ENCODE data around the gene TMEM91. TPM values are rescaled to one million over a fixed set of nuclear protein-coding genes. Genes with fewer than 3 reads are reported as not detected.
"Not testable (repeated sequence)": the region's sequence is repeated elsewhere in the genome, so short reads cannot be mapped to it uniquely, and the experiment has no call there.

The TMEM91 gene
- total RNA-seq, 4 donors from 2014 or later: 25.4 to 115 (median 54.9) TPM

- no peak overlapping the region for H3K4me3 ChIP-seq (ENCODE audit: low read depth, poor library complexity, severe bottlenecking)
- intact Hi-C loops (cut with DNase I; ENCODE audit: low total_unique reads): no loop called here
- 70 to 72% methylated on average over 9 of the region's 9 CpGs for WGBS, 2 donors
- no peak for TF ChIP-seq POLR2A (IDR thresholded peaks at IDR 0.05)
- no peak for TF ChIP-seq CTCF (IDR thresholded peaks at IDR 0.05)
- no peak for DNase-seq (ENCODE audit: low spot score in 2 of 2)
Measured at GRCh38 chr19:41377977-41378709, 1.8 kb downstream of the TMEM91 start.

DNA sequence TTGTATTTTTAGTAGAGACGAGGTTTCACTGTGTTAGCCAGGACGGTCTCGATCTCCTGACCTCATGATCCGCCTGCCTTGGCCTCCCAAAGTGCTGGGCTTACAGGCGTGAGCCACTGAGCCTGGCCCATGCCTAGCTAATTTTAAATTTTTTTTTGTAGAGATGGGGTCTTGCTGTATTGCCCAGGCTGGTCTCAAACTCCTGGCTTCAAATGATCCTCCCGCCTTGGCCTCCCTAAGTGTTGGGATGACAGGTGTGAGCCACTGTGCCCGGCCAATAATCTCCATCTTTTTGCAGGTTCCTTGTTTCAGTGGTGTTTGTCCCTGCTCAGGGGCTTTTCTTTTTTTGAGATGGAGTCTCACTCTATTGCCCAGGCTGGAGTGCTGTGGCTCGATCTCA, 5.2 kb downstream of the TMEM91 start:
- DNase-seq (ENCODE audit: low spot score in 2 of 2); H3K4me3 ChIP-seq (ENCODE audit: low read depth, poor library complexity, severe bottlenecking); intact Hi-C loops (cut with DNase I; ENCODE audit: low total_unique reads): not testable (repeated sequence)
- WGBS, 2 donors: 93 to 94% methylated on average over 8 of the region's 8 CpGs

DNA sequence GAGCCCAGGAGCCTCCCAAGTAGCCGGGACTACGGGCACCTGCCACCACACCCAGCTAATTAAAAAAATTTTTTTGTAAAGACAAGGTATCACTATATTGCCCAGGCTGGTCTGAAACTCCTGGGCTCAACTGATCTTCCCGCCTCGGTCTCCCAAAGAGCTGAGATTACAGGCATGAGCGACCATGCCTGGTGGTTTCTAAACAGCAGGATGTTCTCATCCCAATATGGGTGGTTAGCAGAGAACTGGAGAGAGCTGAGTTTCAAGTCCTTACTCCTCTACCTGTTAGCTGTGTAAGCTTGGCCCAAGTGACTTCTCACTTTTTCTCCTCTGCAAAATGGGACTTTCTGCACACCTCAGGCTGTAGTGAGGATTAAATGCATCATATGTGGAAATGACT, 8.0 kb downstream of the TMEM91 start:
- 75 to 90% methylated on average over 5 of the region's 5 CpGs for WGBS, 2 donors
- intact Hi-C loops (cut with DNase I; ENCODE audit: low total_unique reads): no loop called here

DNA sequence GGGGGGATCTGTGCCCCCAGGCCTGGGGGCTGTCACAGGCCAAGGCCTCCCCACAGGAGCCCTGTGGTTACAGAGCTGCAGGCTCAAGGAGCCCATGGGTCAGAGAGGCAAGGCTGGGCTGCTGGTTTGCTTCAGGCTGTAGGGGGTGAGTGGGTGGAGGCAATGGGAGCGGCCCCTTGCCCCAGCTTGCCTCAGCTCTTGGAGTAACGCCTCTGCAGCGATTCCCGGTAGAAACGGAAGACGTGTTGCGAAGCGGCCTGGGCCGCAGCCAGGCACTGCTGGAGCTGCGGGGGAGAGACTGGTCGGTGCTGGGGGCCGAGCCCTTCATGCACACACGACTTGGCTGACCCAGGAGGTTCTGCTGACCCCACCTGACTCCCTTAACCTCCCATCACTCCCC, 10.1 kb downstream of the TMEM91 start:
- TF ChIP-seq POLR2A (IDR thresholded peaks at IDR 0.05): no peak
- TF ChIP-seq CTCF (IDR thresholded peaks at IDR 0.05): no peak
- no peak for DNase-seq (ENCODE audit: low spot score in 2 of 2)
- no peak overlapping the region for H3K4me3 ChIP-seq (ENCODE audit: low read depth, poor library complexity, severe bottlenecking)
- intact Hi-C loops (cut with DNase I; ENCODE audit: low total_unique reads): no loop called here
- 48 to 60% methylated on average over 13 of the region's 13 CpGs for WGBS, 2 donors

More for the DNA sequence above, 8.0 kb downstream of the TMEM91 start:
- no peak overlapping the region for H3K4me3 ChIP-seq (ENCODE audit: low read depth, poor library complexity, severe bottlenecking)
- TF ChIP-seq CTCF (IDR thresholded peaks at IDR 0.05) (no peak), POLR2A (IDR thresholded peaks at IDR 0.05) (no peak)
- DNase-seq (ENCODE audit: low spot score in 2 of 2): no peak

- WGBS, 2 donors: 83% methylated on average over 11 of the region's 11 CpGs
- TF ChIP-seq POLR2A (IDR thresholded peaks at IDR 0.05): no peak
- no peak for TF ChIP-seq CTCF (IDR thresholded peaks at IDR 0.05)
- intact Hi-C loops (cut with DNase I; ENCODE audit: low total_unique reads): no loop called here
- no peak overlapping the region for H3K4me3 ChIP-seq (ENCODE audit: low read depth, poor library complexity, severe bottlenecking)
- no peak for DNase-seq (ENCODE audit: low spot score in 2 of 2)
Measured at GRCh38 chr19:41391618-41392017, 15.3 kb downstream of the TMEM91 start.

GRCh38 chr19:41392775-41393174, 16.4 kb downstream of the TMEM91 start:
- 80 to 88% methylated on average over 12 of the region's 12 CpGs for WGBS, 2 donors
- no peak for TF ChIP-seq CTCF (IDR thresholded peaks at IDR 0.05)
- TF ChIP-seq POLR2A (IDR thresholded peaks at IDR 0.05): no peak
- H3K4me3 ChIP-seq (ENCODE audit: low read depth, poor library complexity, severe bottlenecking): no peak overlapping the region
- intact Hi-C loops (cut with DNase I; ENCODE audit: low total_unique reads): no loop called here
- no peak for DNase-seq (ENCODE audit: low spot score in 2 of 2)
